Thoracic aorta (tissue), 2 donors: Measurements from ENCODE around the gene PANK4. TPM values are rescaled to one million over a fixed set of nuclear protein-coding genes. Genes with fewer than 3 reads are reported as not detected.

Experiments
- ATAC-seq: fragments of 150-250 bp; one replicate; pipeline ENCODE4 v1.8.0; 2017; ENCODE audit warnings: low read depth; ENCODE audit not compliant: insufficient number of reproducible peaks, low FRiP score
- DNase-seq: peaks from one replicate; pipeline ENCODE4 v3.0.0-alpha.2; 2020; ENCODE audit warnings: low spot score
- H3K27ac ChIP-seq, 2 donors: fragments of 200-600 bp; sonication (generic); 1 replicate in 1 of 2; 2 replicates in 1 of 2; pipeline ENCODE4 v1.5.1; 2016; ENCODE audit warnings: mild to moderate bottlenecking in 2 of 2, moderate library complexity in 2 of 2
- H3K27me3 ChIP-seq: fragments of 200-600 bp; sonication (generic); replicated peaks from 2 replicates; pipeline ENCODE4 v1.6.0; 2016; ENCODE audit warnings: mild to moderate bottlenecking; ENCODE audit not compliant: insufficient read depth
- H3K36me3 ChIP-seq: fragments of 200-600 bp; sonication (generic); one replicate; pipeline ENCODE4 v1.5.1; 2016
- H3K4me1 ChIP-seq, 2 donors: fragments of 200-600 bp; sonication (generic); 1 replicate in 1 of 2; 2 replicates in 1 of 2; pipeline versions ENCODE4 v1.5.1 to v1.6.0; 2016; ENCODE audit warnings: low read depth in 2 of 2, mild to moderate bottlenecking in 1 of 2; ENCODE audit not compliant: control insufficient read depth in 1 of 2
- H3K4me3 ChIP-seq: fragments of 200-600 bp; sonication (generic); 2 replicates; pipeline ENCODE4 v1.5.1; 2016; ENCODE audit warnings: mild to moderate bottlenecking
- H3K9me3 ChIP-seq: fragments of 200-600 bp; sonication (generic); 2 replicates; pipeline ENCODE4 v1.5.1; 2016
- CTCF ChIP-seq: fragments of 200-600 bp; sonication (generic); IDR thresholded peaks from one replicate; pipeline ENCODE4 v1.5.1; 2019; ENCODE audit warnings: antibody characterized with exemption
- total RNA-seq, 2 donors: library from RNA; depleted of rRNA; stranded (reverse); fragments of >200 nt; gene quantifications; one replicate each; pipeline versions ENCODE4 v1.1.0 to v1.2.3, GENCODE V29; 2016

Gene PANK4
- total RNA-seq, 2 donors from 2014 or later: 27.1 to 32.0 TPM

- no peak for TF ChIP-seq CTCF
- DNase-seq (no peak), ATAC-seq (no peak)
- peak overlapping the region; percentile 76 for H3K4me3 ChIP-seq
- H3K36me3 ChIP-seq: peaks cover 10% of the 10 kb centered on the region
- no peaks in the 10 kb centered on the region for H3K27me3 ChIP-seq
- no peaks in the 10 kb centered on the region for H3K9me3 ChIP-seq
- peak overlapping the region; percentile 38 to 56 for H3K27ac ChIP-seq
- H3K4me1 ChIP-seq: peaks cover 43 to 59% of the 10 kb centered on the region in 2 donors
These were observed 850 bp downstream of the PANK4 start for GRCh38 chr1:2525572-2525919.

- peaks cover 25% of the 10 kb centered on the region for H3K36me3 ChIP-seq
- no peak for ATAC-seq
- peaks cover 37 to 47% of the 10 kb centered on the region in 2 donors for H3K4me1 ChIP-seq
- no peak overlapping the region for H3K27ac ChIP-seq
- H3K4me3 ChIP-seq: no peak overlapping the region
- TF ChIP-seq CTCF: no peak
- H3K9me3 ChIP-seq: no peaks in the 10 kb centered on the region
- no peaks in the 10 kb centered on the region for H3K27me3 ChIP-seq
- DNase-seq: no peak
These were observed 2.3 kb downstream of the PANK4 start for GRCh38 chr1:2523891-2524609.

DNA sequence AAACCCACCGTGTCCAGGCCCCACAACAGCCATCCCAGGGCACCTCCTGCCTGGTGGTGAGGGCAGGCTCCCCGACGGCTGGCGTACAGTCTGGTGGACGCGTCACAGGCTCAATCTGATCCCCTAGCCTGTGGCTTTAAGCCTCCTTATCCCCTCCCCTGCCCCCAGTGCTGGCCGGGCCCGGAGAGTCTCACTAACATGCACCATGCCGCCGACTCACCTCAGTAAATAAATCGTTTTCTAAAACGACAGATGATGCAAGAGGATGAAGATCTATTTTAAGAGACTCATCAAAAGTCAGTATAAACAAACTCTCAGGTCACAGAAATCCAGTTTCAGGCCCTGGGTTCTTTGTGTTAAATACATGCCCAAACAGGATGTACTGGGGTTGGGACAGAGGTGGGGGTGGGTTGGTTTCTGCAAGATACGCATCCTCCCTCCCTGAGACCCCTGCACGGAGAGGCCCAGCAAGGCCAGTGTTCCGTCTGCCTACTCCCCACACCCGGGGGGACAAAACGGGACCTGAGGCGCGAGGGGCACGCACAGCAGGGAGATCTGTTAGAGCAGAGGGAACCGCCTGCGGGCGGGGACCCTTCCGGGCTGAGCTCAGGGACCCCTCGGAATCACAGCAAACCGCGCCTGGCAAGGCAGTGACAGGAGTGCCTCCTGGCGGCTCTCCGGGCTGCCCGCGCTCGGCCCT is 3.1 kb downstream of the PANK4 start:
- no peak for ATAC-seq
- no peak overlapping the region for H3K27ac ChIP-seq
- H3K4me3 ChIP-seq: no peak overlapping the region
- H3K36me3 ChIP-seq: peaks cover 32% of the 10 kb centered on the region
- peaks cover 30 to 40% of the 10 kb centered on the region in 2 donors for H3K4me1 ChIP-seq
- no peaks in the 10 kb centered on the region for H3K27me3 ChIP-seq
- no peak for DNase-seq
- no peak for TF ChIP-seq CTCF
- no peaks in the 10 kb centered on the region for H3K9me3 ChIP-seq

GRCh38 chr1:2522230-2522629 is 4.2 kb downstream of the PANK4 start:
- ATAC-seq: no peak
- Histone ChIP-seq H3K4me3 (no peak overlapping the region), H3K27me3 (no peaks in the 10 kb centered on the region), H3K4me1 (peaks cover 19 to 29% of the 10 kb centered on the region in 2 donors), H3K36me3 (peaks cover 43% of the 10 kb centered on the region), H3K27ac (no peak overlapping the region), H3K9me3 (no peaks in the 10 kb centered on the region)
- no peak for TF ChIP-seq CTCF
- DNase-seq: no peak

- no peak overlapping the region for H3K27ac ChIP-seq
- peaks cover 12 to 22% of the 10 kb centered on the region in 2 donors for H3K4me1 ChIP-seq
- no peaks in the 10 kb centered on the region for H3K27me3 ChIP-seq
- peaks cover 57% of the 10 kb centered on the region for H3K36me3 ChIP-seq
- H3K4me3 ChIP-seq: no peak overlapping the region
- H3K9me3 ChIP-seq: no peaks in the 10 kb centered on the region
- DNase-seq (no peak), ATAC-seq (no peak)
- TF ChIP-seq CTCF: no peak
These were observed 5.6 kb downstream of the PANK4 start for GRCh38 chr1:2520806-2521205.
